ENCODE data around the gene UGGT2.
"Not testable (repeated sequence)": the region's sequence is repeated elsewhere in the genome, so short reads cannot be mapped to it uniquely, and the experiment has no call there.

UGGT2 gene

DNA sequence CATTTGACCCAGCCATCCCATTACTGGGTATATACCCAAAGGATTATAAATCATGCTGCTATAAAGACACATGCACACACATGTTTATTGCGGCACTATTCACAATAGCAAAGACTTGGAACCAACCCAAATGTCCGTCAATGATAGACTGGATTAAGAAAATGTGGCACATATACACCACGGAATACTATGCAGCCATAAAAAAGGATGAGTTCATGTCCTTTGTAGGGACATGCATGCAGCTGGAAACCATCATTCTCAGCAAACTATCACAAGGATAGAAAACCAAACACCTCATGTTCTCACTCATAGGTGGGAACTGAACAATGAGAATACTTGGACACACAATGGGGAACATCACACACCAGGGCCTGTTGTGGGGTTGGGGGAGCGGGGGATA, 2.2 kb downstream of the UGGT2 start:
- not testable (repeated sequence) for H3K4me3 ChIP-seq (ENCODE audit: low read depth, low read length)

DNA sequence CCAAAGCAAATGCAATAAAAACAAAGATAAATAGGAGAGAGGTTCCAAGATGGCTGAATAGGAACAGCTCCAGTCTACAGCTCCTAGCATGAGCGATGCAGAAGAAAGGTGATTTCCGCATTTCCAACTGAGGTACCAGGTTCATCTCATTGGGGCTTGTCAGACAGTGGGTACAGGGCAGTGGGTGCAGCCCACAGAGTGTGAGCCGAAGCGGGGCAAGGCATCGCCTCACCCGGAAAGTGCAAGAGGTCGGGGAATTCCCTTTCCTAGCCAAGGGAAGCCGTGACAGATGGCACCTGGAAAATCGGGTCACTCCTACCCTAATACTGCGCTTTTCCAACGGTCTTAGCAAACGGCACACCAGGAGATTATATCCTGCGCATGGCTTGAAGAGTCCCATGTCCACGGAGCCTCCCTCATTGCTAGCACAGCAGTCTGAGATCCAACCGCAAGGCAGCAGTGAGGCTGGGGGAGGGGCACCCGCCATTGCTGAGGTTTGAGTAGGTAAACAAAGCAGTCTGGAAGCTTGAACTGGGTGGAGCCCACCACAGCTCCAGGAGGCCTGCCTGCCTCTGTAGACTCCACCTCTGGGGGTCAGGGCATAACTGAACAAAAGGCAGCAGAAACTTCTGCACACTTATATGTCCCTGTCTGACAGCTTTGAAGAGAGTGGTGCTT, 6.6 kb downstream of the UGGT2 start:
- H3K4me3 ChIP-seq (ENCODE audit: low read depth, low read length): not testable (repeated sequence)

DNA sequence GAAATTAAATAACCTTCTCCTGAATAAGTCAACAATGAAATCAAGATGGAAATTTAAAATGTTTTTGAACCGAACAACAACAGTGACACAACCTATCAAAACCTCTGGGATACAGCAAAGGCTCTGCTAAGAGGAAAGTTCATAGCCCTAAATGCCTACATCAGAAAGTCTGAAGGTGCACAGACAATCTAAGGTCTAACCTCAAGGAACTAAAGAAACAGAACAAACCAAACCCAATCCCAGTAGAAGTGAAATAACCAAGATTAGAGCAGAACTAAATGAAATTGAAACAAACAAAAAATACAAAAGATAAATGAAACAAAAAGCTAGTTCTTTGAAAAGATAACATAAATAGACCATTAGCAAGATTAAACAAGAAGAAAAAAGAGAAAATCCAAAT, 9.0 kb downstream of the UGGT2 start:
- H3K4me3 ChIP-seq (ENCODE audit: low read depth, low read length): no peak overlapping the region

DNA sequence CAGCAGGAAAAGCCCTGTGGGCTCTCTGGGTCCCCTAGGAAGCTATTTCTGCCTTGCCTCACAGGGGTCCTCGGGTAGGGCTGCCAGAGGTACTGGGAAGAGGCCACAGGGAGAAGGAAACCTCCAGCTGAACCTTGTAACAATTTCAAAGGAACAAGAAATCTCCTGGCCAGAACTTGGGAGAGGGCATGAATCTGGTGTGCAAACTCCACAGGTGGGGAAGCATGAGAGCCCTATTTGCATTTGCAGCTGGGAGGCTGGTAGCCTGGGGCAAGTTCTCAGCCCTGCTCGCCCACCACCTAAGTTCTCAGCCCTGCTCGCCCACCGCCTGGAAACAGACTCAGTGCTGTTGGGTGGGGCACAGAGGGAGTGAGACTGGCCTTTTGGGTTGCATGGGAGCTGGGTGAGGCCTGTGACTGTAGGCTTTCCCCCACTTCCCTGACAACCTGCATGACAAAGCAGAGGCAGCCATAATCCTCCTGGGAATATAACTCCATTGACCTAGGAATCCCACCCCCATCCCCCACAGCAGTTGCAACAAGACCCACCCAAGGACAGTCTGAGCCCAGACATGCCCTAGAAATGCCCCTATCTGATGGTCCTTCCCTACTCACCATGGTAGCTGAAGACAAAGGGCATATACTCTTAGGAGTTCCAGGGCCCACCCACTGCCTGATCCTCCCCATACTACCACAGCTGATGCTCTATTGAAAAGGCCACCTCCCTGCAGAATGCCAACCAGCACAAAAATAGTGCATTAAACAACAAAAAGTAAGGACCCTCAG, 11.7 kb downstream of the UGGT2 start:
- H3K4me3 ChIP-seq (ENCODE audit: low read depth, low read length): no peak overlapping the region

DNA sequence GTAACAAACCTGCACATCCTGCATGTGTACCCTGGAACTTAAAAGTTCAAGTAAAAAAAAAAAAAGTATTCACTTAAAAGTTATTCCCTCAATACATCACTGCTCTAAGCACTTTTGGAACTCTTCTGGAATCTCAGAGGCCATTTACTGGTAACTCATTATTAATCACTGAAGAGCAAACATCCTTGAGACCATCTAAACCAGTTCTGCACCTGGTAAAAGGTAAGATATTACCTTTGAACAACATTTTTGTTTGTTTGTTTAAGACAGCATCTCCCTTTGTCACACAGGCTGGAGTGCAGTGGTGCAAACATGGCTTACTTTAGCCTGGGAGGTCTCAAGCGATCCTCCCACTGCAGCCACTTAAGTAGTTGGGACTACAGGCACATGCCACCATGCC, 16.7 kb downstream of the UGGT2 start:
- no peak overlapping the region for H3K4me3 ChIP-seq (ENCODE audit: low read depth, low read length)

DNA sequence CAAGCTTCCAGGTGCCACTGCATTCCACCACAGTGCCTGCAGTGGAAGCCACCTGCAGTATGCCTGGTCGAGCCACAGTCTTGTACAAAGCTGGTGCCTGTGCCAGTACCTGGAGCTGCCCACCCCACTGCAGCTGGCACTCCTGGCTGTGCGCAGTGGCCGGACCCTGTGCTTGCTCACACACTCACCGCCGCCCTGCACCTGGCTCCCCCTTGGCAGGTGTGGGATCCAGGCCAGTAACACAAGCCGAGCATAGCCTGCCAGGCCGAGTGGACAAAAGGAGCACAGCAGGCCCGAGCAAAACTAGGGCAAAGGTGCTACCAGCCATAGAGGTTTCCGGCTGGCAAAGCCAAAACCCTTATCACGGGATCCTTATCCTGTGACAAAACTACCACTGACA, 18.5 kb downstream of the UGGT2 start:
- no peak overlapping the region for H3K4me3 ChIP-seq (ENCODE audit: low read depth, low read length)

DNA sequence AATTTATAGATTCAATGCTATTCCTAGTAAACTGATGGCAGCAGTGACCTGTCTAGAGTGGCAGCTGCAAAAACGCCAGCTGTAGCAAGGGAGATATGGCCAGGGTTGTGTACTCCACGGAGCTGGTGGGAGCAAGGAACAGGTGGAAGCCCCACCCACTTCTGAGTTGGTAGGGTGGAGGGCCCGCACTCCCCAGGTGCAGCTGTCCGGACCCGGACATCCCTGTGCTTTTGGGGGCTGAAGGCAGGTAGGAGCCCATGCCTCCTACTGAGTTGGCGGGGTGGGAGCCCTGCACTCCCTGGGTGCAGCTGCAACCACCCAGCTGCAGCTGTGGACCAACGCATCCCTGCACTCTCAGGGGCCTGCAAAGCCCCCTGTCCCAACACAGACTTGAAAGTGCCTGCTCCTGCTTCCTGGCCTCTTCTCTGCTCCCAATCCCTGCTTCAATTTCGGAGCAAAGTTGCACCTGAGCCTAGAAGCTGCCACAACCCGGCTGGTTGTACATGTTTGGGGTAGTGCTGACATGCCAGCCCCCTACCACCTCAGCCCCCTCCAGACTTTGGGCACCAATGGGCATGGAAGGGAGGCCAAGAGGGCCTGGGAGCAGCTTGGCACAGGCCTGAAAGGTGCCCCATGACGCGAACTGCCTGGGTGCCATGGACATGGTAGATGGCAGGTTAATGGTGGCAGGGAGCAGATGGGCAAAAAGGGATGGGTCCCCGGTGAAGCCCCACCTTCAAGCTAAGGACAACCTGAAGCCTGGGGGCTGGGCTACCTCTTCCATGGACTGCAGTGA, 19.8 kb downstream of the UGGT2 start:
- H3K4me3 ChIP-seq (ENCODE audit: low read depth, low read length): no peak overlapping the region

DNA sequence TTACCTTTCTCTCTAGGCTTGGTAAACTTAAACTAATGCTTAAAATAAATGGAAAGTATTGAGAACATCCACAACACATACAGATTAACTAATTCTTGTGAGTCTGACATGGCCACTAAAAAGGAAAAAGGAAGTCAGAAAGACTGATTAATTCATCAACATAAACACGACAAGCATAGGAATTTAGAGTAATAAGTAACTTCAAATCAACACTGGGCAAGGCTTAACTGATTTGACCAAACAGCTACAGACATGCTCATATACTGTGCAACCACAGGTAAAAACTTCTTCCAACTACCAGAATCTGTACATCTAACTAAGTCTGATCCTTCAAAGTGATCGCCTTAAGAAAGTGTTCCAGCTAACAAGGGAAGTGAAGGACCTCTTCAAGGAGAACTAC, 20.5 kb downstream of the UGGT2 start:
- no peak overlapping the region for H3K4me3 ChIP-seq (ENCODE audit: low read depth, low read length)

DNA sequence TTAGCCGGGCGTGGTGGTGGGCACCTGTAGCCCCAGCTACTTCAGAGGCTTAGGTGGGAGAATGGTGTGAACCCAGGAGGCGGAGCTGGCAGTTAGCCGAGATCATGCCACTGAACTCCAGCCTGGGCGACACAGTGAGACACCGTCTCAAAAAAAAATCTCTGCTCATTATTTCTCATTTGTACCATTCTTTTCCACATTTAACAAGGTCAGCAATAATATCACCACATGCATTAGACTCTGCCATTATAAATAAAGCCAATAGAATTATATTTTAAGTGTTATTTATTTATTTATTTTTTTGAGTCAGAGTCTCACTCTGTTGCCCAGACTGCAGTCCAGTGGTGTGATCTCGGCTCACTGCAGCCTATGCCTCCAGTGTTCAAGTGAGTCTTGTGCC, 24.2 kb downstream of the UGGT2 start:
- no peak overlapping the region for H3K4me3 ChIP-seq (ENCODE audit: low read depth, low read length)

DNA sequence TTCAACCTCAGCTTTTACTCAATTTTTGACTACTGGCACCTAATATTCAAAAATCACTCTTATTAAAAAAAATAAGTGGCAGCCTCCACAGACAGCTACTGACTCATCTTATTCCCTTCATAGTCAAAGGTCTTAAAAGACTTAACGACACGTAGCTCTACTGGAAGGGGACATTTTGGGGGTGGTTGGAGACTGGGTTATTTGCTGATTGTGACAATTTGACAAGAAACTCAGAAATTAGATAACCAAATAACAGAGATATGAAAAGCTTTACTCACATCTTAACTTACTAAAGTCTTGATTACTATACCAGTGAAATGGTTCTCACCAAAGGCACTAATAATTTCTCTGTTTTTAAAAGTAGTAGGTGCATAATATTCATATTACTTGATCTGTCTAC, 25.7 kb downstream of the UGGT2 start:
- no peak overlapping the region for H3K4me3 ChIP-seq (ENCODE audit: low read depth, low read length)

DNA sequence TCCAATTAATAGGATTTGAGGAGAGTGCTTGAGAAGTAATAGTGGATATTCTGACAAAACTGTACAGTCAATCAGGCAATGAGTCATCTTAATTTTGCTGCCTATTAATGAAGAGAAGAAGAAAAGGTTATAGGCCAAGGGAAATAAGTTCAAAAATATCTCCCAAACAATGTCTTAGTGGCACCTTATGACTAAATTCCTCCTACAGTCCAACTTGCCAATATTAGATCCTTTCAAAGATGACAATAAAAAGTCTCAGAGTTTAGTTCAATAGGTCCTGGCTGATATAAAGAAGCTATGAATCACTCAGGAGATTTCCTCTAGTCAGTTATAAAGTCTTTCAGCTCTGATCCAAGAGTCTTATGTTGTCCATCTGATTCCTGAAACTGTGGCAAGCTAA, 27.9 kb downstream of the UGGT2 start:
- no peak overlapping the region for H3K4me3 ChIP-seq (ENCODE audit: low read depth, low read length)

DNA sequence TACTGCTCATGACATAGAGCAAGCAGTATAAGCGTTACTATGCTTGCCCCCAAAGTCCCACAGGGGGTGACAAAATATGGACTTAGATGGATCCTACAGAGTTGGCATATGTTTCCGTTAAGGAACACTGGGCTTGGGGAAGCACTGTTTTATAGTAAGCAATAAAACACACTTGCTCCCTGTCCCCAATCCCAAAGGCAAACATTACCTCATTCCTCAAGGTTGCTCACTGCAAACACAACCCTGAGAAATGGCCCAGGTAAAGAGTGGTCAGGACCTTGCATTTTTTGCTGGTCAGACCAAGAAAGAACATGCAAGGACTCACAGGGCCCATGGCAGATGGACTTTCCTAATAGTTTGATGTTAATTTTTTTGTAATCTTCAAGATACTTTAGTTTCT, 32.3 kb downstream of the UGGT2 start:
- no peak overlapping the region for H3K4me3 ChIP-seq (ENCODE audit: low read depth, low read length)

DNA sequence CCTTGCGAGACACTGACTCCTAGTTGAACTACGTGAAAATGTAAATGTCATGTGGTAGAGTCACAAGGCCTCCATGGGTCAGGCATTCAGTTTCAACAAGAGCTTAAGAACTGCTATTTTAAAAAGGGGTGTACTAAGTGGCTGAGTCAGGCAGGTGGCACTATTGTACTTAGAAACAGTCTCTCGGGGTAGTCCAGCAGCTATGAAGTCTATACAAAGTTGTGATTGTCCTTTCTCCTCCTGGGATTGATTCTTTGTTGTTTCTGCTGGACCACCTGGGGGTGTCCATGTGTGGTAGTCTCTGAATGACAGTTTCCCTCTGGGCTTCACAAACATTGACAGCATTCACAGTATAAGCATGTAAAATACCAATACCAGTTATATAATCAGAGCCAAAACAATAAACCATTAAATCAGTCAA, 33.0 kb downstream of the UGGT2 start:
- no peak overlapping the region for H3K4me3 ChIP-seq (ENCODE audit: low read depth, low read length)

DNA sequence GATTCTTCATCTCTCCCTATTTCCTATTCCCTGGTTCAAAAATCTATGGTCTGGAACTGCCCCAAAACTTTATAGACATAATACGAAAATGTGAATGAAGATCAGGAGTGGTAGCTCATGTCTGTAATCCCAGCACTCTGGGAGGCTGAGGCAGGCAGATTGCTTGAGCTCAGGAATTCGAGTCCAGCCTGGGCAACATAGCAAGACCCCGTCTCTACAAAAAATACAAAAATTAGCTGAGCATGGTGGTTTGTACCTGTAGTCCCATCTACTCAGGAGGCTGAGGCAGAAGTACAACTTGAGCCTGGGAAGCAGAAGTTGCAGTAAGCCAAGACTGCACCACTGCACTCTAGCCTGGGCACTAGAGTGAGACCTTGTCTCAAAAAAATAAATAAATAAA, 35.1 kb downstream of the UGGT2 start:
- H3K4me3 ChIP-seq (ENCODE audit: low read depth, low read length): no peak overlapping the region

DNA sequence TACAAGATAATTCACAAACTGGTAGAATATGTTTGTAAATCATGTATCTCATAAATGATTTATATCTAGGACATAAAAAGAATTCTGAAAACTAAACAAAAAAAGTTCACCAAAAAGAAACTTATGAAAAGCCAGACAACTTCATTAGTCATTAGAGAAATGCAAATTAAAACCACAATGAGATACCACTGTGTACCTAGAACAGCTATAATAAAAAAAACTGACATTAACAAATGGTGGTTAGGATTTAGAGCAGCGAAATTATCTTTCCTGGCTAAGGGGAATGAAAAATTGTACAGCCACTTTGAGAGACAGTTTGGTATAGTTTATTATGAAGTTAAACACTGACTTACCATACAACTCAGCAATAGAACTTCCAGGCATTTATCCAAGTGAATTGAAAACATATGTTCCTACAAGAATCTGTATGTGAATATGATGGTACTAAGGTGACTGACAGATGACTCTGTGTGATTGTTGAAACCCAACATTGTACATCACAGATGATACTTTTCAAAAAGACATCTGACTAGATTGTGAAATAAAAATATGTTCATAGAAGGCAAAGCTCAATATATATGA, 41.8 kb downstream of the UGGT2 start:
- H3K4me3 ChIP-seq (ENCODE audit: low read depth, low read length): no peak overlapping the region

DNA sequence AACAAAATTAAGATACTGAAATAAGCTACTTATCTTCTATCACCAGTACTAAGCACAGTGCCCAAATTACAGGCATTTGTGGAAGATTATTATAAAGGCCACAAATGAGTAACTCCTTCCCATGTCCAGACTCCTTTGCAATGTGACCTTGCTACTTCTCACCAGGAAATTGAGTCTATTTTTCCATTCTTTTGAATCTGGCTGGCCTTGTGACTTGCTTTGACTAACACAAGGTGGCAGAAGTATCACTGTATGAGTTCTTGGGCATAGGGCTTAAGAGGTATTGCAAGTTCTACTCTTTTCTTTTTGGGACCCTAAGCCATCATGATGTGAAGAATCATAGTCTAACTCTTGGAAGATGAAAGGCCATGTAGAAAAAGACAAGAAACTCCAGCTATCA, 49.9 kb downstream of the UGGT2 start:
- no peak overlapping the region for H3K4me3 ChIP-seq (ENCODE audit: low read depth, low read length)

DNA sequence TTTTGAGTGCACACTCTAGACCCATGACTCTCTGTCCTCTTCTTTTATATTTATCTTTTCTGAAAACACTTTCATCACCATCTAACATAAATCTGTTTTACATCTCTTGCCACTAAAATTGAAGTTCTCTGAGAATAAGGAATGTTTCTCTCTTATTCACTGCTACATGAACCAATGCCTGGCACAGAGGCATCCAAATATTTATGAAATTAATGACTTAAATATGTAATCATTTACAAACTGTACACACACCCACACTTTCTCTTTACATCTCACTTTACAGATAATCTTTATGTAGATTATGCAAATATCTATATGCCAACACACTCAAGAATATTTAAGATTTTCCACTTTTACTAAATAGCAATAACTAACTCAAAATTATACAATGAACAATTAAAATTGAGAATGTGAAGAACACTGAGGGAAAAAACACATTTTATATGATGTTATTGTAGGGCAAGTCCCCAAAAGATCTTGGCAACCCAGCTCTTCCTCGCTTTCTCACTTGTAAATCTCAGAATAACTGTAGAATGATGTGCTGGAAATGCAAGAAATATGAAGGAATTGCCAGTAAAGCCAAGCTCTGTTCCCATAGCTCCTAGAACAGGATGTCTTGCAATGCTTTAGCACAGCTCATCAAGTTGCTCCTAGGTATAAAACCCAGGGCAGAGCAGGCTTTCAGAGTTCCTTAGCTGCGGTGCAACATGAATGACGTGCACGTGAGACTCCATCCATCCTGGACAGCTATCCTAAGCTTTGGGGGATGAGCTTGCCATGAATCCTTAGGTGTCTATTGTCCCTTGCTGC, 50.7 kb downstream of the UGGT2 start:
- no peak overlapping the region for H3K4me3 ChIP-seq (ENCODE audit: low read depth, low read length)

DNA sequence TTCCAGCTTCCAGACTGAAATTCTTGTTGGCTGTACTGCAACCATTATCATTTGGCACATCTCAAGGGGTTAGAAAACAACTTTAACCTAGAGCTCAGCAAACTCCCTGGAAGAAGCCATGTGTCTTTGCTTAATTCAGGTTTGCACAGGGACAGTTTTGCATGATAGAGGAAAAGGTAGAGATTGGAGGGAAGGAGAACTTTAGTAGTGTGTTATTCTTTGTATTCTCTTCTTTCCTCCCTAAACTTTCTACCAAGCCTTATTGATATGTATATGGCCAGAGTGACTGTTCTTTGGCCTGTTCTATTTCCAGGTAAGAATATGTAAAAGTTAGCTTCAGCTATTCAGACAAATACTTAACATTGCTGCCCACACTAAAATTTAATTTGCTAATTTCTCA, 53.1 kb downstream of the UGGT2 start:
- no peak overlapping the region for H3K4me3 ChIP-seq (ENCODE audit: low read depth, low read length)

DNA sequence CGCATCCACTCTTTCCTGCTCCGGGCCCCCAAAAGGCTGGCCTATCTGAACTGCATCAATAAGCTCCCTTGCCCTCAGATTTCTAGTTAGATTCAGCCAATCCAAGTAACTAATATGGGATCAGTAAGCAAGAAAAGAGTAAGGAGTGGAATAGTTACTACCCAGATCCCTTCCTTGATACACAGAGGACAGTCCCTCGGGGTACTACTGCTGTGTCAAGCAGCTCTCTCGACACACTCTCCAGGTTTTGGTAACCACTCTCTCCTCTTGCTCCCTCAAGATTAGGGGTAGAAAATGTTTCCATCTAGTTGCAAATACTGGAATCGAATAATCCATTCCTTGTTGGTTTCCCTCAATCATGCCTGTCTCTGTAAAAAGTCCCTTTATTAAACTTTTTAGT, 65.4 kb downstream of the UGGT2 start:
- no peak overlapping the region for H3K4me3 ChIP-seq (ENCODE audit: low read depth, low read length)

DNA sequence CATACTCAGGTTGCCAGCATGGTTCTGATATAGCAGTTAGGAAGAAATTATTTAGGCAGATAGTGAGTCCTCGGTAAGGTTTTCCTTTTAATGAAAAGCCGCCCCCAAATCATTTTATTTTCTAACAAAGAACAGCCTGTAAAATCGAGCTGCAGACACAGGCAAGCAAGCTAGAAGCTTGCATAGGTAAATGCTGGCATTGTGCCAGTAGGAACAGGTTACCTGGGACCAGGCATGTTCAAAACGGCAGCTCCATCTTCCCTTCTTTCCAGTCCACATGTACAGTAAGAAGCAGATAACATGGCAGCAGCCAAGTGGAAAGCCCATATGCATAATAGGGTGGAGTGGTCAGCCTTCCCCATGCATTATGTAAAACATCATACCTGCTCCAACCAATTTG, 71.1 kb downstream of the UGGT2 start:
- no peak overlapping the region for H3K4me3 ChIP-seq (ENCODE audit: low read depth, low read length)

DNA sequence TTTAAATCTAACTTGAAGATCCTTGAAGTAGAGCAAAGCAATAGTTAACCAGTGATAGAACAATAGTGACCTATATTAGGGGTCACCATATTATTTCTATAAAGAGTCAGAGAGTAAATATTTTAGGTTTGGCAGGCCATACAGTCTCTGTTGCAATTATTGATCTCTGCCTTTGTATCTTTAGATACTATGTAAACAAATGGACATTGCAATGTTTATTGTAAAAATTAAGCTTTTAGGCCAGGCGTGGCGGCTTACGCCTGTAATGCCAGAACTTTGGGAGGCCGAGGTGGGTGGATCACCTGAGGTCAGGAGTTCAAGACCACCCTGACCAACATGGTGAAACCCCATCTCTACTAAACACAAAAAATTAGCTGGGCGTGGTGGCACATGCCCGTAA, 80.5 kb downstream of the UGGT2 start:
- H3K4me3 ChIP-seq (ENCODE audit: low read depth, low read length): not testable (repeated sequence)

Data from iPS-11a (cell line).